Mammary epithelial cell (primary cell): ENCODE results near the gene COL23A1.

Experiments
- EZH2 ChIP-seq: IDR thresholded peaks from 2 replicates; pipeline ENCODE4 v1.6.1; 2012; ENCODE audit warnings: low read length, inconsistent platforms, borderline replicate concordance
- TF ChIP-seq, protein P1 (sequence below), 2 donors: IDR thresholded peaks in 1 of 2; conservative IDR thresholded peaks in 1 of 2; 2 replicates each; pipeline ENCODE4 v1.5.1; 2011 to 2012; ENCODE audit warnings: inconsistent platforms in 2 of 2, low read length in 2 of 2, mild to moderate bottlenecking in 2 of 2, control low read depth in 1 of 2, low read depth in 1 of 2; ENCODE audit not compliant: insufficient read depth in 1 of 2; ENCODE audit errors: extremely low read depth in 1 of 2

DNA sequence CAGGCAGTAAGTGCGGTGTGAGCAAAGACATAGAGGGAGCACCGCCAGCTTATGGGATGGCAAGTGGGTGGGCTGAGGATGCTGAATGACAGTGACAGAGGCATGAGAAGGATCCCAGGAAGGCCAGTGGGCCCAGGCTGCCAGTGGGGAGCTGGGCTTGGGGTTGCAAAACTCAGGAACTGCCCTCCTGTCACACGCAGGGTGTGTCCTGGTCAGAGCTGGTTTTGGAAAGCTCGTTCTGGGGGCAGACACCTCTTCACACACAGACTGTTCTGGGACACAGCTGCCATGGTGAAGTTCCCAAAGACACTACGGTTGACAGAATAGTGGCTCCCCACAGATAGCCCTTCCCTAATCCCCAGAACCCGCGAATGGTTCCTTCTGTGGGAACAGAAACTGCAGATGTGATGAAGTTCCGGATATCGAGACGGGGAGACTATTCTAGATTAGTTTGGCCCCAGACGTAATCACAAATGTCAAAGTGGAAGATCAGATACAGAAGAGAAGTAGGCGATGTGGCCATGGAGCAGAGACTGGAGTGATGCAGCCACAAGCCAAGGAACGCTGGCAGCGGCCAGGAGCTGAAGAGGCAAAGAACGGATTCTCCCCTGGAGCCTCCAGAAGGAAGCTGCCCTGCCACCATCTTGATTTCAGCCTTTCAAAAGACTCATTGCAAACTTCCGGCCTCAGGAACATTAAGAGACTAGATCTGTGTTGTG, 159.0 kb downstream of the COL23A1 start:
- TF ChIP-seq EZH2, result no peak
- TF ChIP-seq, protein P1, sequence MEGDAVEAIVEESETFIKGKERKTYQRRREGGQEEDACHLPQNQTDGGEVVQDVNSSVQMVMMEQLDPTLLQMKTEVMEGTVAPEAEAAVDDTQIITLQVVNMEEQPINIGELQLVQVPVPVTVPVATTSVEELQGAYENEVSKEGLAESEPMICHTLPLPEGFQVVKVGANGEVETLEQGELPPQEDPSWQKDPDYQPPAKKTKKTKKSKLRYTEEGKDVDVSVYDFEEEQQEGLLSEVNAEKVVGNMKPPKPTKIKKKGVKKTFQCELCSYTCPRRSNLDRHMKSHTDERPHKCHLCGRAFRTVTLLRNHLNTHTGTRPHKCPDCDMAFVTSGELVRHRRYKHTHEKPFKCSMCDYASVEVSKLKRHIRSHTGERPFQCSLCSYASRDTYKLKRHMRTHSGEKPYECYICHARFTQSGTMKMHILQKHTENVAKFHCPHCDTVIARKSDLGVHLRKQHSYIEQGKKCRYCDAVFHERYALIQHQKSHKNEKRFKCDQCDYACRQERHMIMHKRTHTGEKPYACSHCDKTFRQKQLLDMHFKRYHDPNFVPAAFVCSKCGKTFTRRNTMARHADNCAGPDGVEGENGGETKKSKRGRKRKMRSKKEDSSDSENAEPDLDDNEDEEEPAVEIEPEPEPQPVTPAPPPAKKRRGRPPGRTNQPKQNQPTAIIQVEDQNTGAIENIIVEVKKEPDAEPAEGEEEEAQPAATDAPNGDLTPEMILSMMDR (conservative IDR thresholded peaks at IDR 0.05 in 1 of 2, IDR thresholded peaks at IDR 0.05 in 1 of 2; ENCODE audit: extremely low read depth in 1 of 2, insufficient read depth in 1 of 2, low read depth in 1 of 2, low read length in 2 of 2), result no peak
